Lung (tissue), 12 donors: ENCODE data around the gene THAP4. TPM values are rescaled to one million over a fixed set of nuclear protein-coding genes. Genes with fewer than 3 reads are reported as not detected.

Experiments
- ATAC-seq: fragments of 200-7000 bp; cut with Tn5 transposase; one replicate; pipeline ENCODE4 v1.9.1; 2020; ENCODE audit warnings: moderate number of reproducible peaks; ENCODE audit not compliant: insufficient read depth, low FRiP score
- DNase-seq, 3 donors: peaks; one replicate each; pipeline ENCODE4 v3.0.0-alpha.2; 2013 to 2017
- H3K27ac ChIP-seq, 2 donors: one replicate each; pipeline ENCODE4 v1.5.1; 2013; ENCODE audit warnings: mild to moderate bottlenecking in 2 of 2, moderate library complexity in 2 of 2, control low read depth in 1 of 2, inconsistent platforms in 1 of 2, low read depth in 1 of 2, low read length in 1 of 2
- H3K27me3 ChIP-seq, 3 donors: one replicate each; pipeline ENCODE4 v1.5.1; 2013; ENCODE audit warnings: low read length in 2 of 3; ENCODE audit not compliant: control insufficient read depth in 3 of 3, insufficient read depth in 3 of 3
- H3K36me3 ChIP-seq, 4 donors: one replicate each; pipeline ENCODE4 v1.5.1; 2013; ENCODE audit warnings: low read length in 4 of 4, mild to moderate bottlenecking in 1 of 4, moderate library complexity in 1 of 4; ENCODE audit not compliant: control insufficient read depth in 4 of 4, insufficient read depth in 4 of 4
- H3K4me1 ChIP-seq, 5 donors: one replicate each; pipeline ENCODE4 v1.5.1; 2013; ENCODE audit warnings: low read length in 5 of 5, mild to moderate bottlenecking in 2 of 5, moderate library complexity in 1 of 5; ENCODE audit not compliant: control insufficient read depth in 5 of 5, insufficient read depth in 5 of 5
- H3K4me3 ChIP-seq: one replicate; pipeline ENCODE4 v1.5.1; 2013; ENCODE audit warnings: mild to moderate bottlenecking, control low read depth, moderate library complexity
- H3K9ac ChIP-seq, 2 donors: one replicate each; pipeline ENCODE4 v1.5.1; 2013; ENCODE audit warnings: low read length in 2 of 2, control low read depth in 1 of 2; ENCODE audit not compliant: insufficient read depth in 1 of 2
- H3K9me3 ChIP-seq, 4 donors: one replicate each; pipeline ENCODE4 v1.5.1; 2013; ENCODE audit warnings: low read length in 3 of 4, mild to moderate bottlenecking in 1 of 4, moderate library complexity in 1 of 4; ENCODE audit not compliant: control insufficient read depth in 4 of 4, insufficient read depth in 3 of 4
- CTCF ChIP-seq: IDR thresholded peaks from 2 replicates; pipeline ENCODE4 v1.5.1; 2012; ENCODE audit warnings: mild to moderate bottlenecking; ENCODE audit errors: control extremely low read depth, extremely low read depth
- WGBS, 2 donors: extraction: QIAGEN DNeasy Blood & Tissue Kit; methylation state at CpG; one replicate each; pipeline ENCODE4 v1.1.7; 2013; 5-methylcytosine and 5-hydroxymethylcytosine counted together
- polyA plus RNA-seq, 2 donors: library from polyadenylated mRNA; stranded (reverse); fragments of 200-250 nt; gene quantifications; one replicate each; pipeline ENCODE4 v1.2.1, GENCODE V29; 2013
- total RNA-seq, 2 donors: library from RNA; depleted of rRNA in 1 of 2; stranded (reverse); fragments of >200 nt in 1 of 2; gene quantifications; one replicate each; pipeline ENCODE4 v1.2.1, GENCODE V29; 2014 to 2021
- donor health status: control.
- donor health status: control.
- donor health status: Bipolar disorder and iron deficiency.
- donor health status: healthy.
- donor health status: DM: yes; HTN: yes; CAD: no.

Gene THAP4
- total and polyA plus RNA-seq, 4 donors, result 40.0 to 53.7 (median 45.0) TPM

DNA sequence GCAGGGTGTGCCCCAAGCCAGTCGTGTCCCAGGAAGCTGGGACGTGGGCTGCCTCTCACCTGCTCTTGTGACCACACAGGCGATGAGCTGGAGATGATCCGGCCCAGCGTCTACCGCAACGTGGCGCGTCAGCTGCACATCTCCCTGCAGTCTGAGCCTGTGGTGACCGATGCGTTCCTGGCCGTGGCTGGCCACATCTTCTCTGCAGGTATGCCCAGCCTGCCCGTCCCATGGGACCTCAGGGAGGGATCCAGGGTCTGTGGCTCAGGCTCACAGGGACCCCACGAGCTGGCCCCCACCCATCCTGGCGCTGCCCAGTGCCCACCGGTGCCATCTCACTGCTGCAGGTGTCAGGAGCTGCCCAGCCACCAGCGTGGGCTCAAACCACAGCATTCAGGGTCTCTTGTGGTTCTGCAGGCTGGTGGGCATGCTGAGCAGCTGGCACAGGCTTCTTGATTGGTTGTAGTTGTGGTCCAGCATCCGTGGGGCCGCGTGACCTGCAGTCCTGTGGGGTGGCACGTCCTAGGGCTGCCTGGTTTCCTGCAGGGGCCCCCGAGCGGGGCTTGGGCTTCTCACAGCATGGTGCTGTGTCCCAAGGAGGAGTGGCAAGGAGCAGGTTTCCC lies 74.6 kb downstream of the THAP4 start:
- ATAC-seq, result no peak

GRCh38 chr2:241561832-241562231 lies 75.1 kb downstream of the THAP4 start:
- DNase-seq (peak; percentile 56 to 79 (median 73)), ATAC-seq (peak; percentile 33)
- no peaks in the 10 kb centered on the region for H3K9me3 ChIP-seq
- 40 to 82% methylated on average over 18 of the region's 18 CpGs for WGBS, 2 donors
- H3K27me3 ChIP-seq, result no peaks in the 10 kb centered on the region
- H3K27ac ChIP-seq, result peak overlapping the region in 1 of 2 donors; percentile 8
- H3K36me3 ChIP-seq, result peaks cover 0 to 8% (median under 1%) of the 10 kb centered on the region in 4 donors
- peaks cover 0 to 36% (median 18%) of the 10 kb centered on the region in 5 donors for H3K4me1 ChIP-seq
- H3K9ac ChIP-seq, result no peak overlapping the region
- TF ChIP-seq CTCF, result no peak
- no peak overlapping the region for H3K4me3 ChIP-seq

More for the DNA sequence above, 74.6 kb downstream of the THAP4 start:
- H3K4me3 ChIP-seq, result no peak overlapping the region
- no peak overlapping the region for H3K9ac ChIP-seq
- WGBS, 2 donors, result 81 to 87% methylated on average over 23 of the region's 23 CpGs
- H3K27ac ChIP-seq, result peak overlapping the region in 1 of 2 donors; percentile 8
- DNase-seq, result no peak
- peaks cover 0 to 36% (median 18%) of the 10 kb centered on the region in 5 donors for H3K4me1 ChIP-seq
- peaks cover 0 to 8% (median 2%) of the 10 kb centered on the region in 4 donors for H3K36me3 ChIP-seq
- no peaks in the 10 kb centered on the region for H3K9me3 ChIP-seq
- TF ChIP-seq CTCF, result no peak
- H3K27me3 ChIP-seq, result no peaks in the 10 kb centered on the region

GRCh38 chr2:241560883-241561474 lies 76.0 kb downstream of the THAP4 start:
- Histone ChIP-seq H3K27me3 (no peaks in the 10 kb centered on the region), H3K9ac (no peak overlapping the region), H3K27ac (peak overlapping the region in 1 of 2 donors; percentile 20), H3K4me3 (no peak overlapping the region), H3K36me3 (peaks cover 0 to 8% (median under 1%) of the 10 kb centered on the region in 4 donors), H3K4me1 (peaks cover 0 to 36% (median 18%) of the 10 kb centered on the region in 5 donors), H3K9me3 (no peaks in the 10 kb centered on the region)
- DNase-seq (no peak), ATAC-seq (no peak)
- TF ChIP-seq CTCF, result no peak
- 53 to 77% methylated on average over 17 to 19 of the region's 19 CpGs for WGBS, 2 donors
